Nephron progenitor cell (in vitro differentiated cells): Measurements from ENCODE around the gene WDSUB1.
A peak's percentile ranks its signal among the peaks of the same experiment; 100 is the strongest.

ENCODE experiments used
- DNase-seq: peaks from one replicate; pipeline ENCODE4 v3.0.0; 2021
- H3K27ac Mint-ChIP-seq: 2 replicates; pipeline ENCODE4 v1.8.0; 2021; ENCODE audit warnings: mild to moderate bottlenecking, moderate library complexity, mixed read lengths
- H3K27me3 Mint-ChIP-seq: 2 replicates; pipeline ENCODE4 v1.8.0; 2021; ENCODE audit warnings: mild to moderate bottlenecking, low read depth, mixed read lengths; ENCODE audit not compliant: poor library complexity
- H3K36me3 Mint-ChIP-seq: 2 replicates; pipeline ENCODE4 v1.8.0; 2021; ENCODE audit warnings: low read depth, mixed read lengths
- H3K4me1 Mint-ChIP-seq: 2 replicates; pipeline ENCODE4 v1.8.0; 2021; ENCODE audit warnings: mixed read lengths
- H3K4me3 Mint-ChIP-seq: 2 replicates; pipeline ENCODE4 v1.8.0; 2021; ENCODE audit warnings: mild to moderate bottlenecking, moderate library complexity, mixed read lengths
- H3K9me3 Mint-ChIP-seq: 2 replicates; pipeline ENCODE4 v1.8.0; 2021; ENCODE audit warnings: mild to moderate bottlenecking, moderate library complexity, mixed read lengths
- TF ChIP-seq, protein P1 (sequence below): fragments of 200-600 bp; sonication (generic); IDR thresholded peaks from 2 replicates; pipeline ENCODE4 v1.5.0; 2021; ENCODE audit warnings: antibody characterized with exemption

Gene WDSUB1

DNA sequence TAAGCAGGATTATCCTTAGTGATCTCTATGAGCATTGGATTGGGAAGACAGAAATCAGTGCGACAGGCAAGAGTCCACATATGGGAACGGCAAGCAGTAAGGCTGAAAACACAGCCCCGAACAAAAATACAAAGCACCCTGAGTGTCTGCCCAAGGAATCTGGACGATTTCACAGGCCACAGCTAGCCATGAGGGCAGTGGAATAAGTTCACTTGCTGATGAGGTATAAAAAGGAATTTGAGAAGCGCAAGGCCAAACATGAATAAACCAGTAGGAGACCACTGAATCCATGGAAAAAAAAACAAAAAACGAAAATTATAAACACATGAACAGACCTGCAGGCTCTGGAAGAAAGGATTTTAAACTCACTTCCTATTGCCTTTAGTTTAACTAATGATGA, 24.3 kb downstream of the WDSUB1 start:
- Mint-ChIP-seq H3K9me3 (no peaks in the 10 kb centered on the region), H3K4me1 (peaks cover 19% of the 10 kb centered on the region), H3K27me3 (no peaks in the 10 kb centered on the region), H3K27ac (peak overlapping the region; percentile 52), H3K4me3 (no peak overlapping the region), H3K36me3 (peaks cover 40% of the 10 kb centered on the region)
- DNase-seq: no peak
- TF ChIP-seq, protein P1, sequence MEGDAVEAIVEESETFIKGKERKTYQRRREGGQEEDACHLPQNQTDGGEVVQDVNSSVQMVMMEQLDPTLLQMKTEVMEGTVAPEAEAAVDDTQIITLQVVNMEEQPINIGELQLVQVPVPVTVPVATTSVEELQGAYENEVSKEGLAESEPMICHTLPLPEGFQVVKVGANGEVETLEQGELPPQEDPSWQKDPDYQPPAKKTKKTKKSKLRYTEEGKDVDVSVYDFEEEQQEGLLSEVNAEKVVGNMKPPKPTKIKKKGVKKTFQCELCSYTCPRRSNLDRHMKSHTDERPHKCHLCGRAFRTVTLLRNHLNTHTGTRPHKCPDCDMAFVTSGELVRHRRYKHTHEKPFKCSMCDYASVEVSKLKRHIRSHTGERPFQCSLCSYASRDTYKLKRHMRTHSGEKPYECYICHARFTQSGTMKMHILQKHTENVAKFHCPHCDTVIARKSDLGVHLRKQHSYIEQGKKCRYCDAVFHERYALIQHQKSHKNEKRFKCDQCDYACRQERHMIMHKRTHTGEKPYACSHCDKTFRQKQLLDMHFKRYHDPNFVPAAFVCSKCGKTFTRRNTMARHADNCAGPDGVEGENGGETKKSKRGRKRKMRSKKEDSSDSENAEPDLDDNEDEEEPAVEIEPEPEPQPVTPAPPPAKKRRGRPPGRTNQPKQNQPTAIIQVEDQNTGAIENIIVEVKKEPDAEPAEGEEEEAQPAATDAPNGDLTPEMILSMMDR: no peak

- H3K36me3 Mint-ChIP-seq: peaks cover 43% of the 10 kb centered on the region
- no peaks in the 10 kb centered on the region for H3K27me3 Mint-ChIP-seq
- no peak overlapping the region for H3K4me3 Mint-ChIP-seq
- no peak for DNase-seq
- H3K4me1 Mint-ChIP-seq: no peaks in the 10 kb centered on the region
- H3K9me3 Mint-ChIP-seq: no peaks in the 10 kb centered on the region
- H3K27ac Mint-ChIP-seq: no peak overlapping the region
- TF ChIP-seq, protein P1: no peak
Observed at GRCh38 chr2:159256159-159256558, 30.3 kb downstream of the WDSUB1 start.

GRCh38 chr2:159252905-159253304, 33.6 kb downstream of the WDSUB1 start:
- Mint-ChIP-seq H3K4me3 (no peak overlapping the region), H3K9me3 (peaks cover 13% of the 10 kb centered on the region), H3K27ac (no peak overlapping the region), H3K4me1 (peaks cover 10% of the 10 kb centered on the region), H3K36me3 (peaks cover 49% of the 10 kb centered on the region), H3K27me3 (no peaks in the 10 kb centered on the region)
- DNase-seq: no peak
- TF ChIP-seq, protein P1: no peak

- Mint-ChIP-seq H3K4me1 (peaks cover 10% of the 10 kb centered on the region), H3K4me3 (no peak overlapping the region), H3K27ac (peak overlapping the region; percentile 49), H3K27me3 (no peaks in the 10 kb centered on the region), H3K9me3 (peaks cover 24% of the 10 kb centered on the region), H3K36me3 (peaks cover 63% of the 10 kb centered on the region)
- DNase-seq: no peak
- TF ChIP-seq, protein P1: no peak
Observed at GRCh38 chr2:159251296-159252173, 35.0 kb downstream of the WDSUB1 start.

DNA sequence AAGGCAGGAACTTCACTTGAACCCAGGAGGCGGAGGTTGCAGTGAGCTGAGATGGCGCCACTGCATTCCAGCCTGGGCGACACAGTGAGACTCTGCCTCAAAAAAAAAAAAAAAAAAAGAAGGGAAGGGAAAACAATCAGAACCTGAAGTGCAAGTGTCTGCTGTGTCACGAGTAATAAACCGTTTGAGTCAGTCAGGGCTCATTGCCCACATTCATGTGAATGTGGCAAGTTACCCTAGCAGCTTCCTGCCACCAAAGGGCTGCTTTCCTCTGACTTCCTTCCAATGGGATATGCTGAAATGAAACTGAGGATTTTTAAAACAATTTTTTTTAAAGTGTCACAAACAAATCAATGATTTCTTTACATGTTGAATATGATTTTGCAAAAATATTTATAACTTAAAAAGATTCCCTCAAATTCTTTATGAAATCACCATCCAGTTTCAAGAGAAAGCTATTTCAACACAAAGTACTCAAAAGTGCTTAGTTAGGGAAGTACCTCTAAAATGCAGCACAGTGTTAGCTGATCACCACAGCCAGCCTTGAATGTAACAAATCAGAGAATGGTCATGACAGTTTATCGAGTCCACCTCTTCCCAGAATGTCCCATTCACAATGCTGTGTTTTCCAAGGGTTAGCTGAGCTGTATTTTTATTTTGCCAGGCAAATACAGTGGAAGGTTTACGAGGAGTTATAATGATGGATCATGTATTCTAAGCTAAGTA, 36.4 kb downstream of the WDSUB1 start:
- peaks cover 38% of the 10 kb centered on the region for H3K9me3 Mint-ChIP-seq
- peaks cover 72% of the 10 kb centered on the region for H3K36me3 Mint-ChIP-seq
- H3K27me3 Mint-ChIP-seq: no peaks in the 10 kb centered on the region
- H3K4me1 Mint-ChIP-seq: peaks cover 10% of the 10 kb centered on the region
- DNase-seq: no peak
- TF ChIP-seq, protein P1: no peak
- peak overlapping the region; percentile 5 for H3K27ac Mint-ChIP-seq
- H3K4me3 Mint-ChIP-seq: no peak overlapping the region
